Stimulated activated CD4-positive, alpha-beta T cell treated with anti-CD3 and anti-CD28 coated beads, Interleukin-15, amount 100 ng/mL, for 48 hours (primary cell): ENCODE results near the gene CBLL1.
A peak's percentile ranks its signal among the peaks of the same experiment; 100 is the strongest.

Experiments
- DNase-seq, 2 donors: peaks; one replicate each; pipeline ENCODE4 v3.0.0-alpha.2; 2020; ENCODE audit warnings: low read depth in 2 of 2

CBLL1 gene

GRCh38 chr7:107743567-107744344 is at the start of gene CBLL1:
Gene CBLL1 (plus strand): TSS chr7:107744142. CDS start chr7:107744164, 22 bp downstream.
- DNase-seq = peak; percentile 94 to 95

- no peak for DNase-seq
Measured at GRCh38 chr7:107694386-107694785, 49.6 kb upstream of the CBLL1 start.

DNA sequence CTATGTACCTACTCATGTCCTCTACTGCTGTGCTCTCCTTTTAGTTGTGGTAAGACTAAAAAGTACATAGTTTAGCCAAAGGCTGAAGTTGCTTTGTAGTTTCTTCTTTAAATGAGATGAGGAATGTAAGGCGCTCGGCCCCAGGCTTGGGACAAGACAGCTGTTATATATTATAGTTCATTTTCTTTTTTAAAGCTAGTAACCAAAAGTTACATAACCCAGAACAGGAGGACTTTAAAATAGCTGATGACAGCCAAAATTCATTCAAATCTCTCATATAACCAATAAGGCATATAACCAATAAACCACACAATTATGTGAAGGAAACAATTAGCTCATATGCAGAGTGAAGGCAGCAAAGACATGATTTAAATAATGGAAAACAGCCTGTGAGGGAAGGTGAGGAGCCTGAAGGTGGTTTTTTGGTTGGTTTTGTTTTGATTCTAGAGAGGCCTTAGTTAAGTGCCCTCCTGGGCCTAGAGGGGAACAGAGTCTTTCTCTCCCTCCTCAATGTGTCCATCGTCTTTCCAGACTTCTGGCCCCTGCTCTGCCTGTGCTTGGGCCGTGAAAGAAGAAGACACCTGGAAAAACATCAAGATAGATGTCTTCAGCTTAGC is 47.5 kb upstream of the CBLL1 start:
- no peak for DNase-seq

DNA sequence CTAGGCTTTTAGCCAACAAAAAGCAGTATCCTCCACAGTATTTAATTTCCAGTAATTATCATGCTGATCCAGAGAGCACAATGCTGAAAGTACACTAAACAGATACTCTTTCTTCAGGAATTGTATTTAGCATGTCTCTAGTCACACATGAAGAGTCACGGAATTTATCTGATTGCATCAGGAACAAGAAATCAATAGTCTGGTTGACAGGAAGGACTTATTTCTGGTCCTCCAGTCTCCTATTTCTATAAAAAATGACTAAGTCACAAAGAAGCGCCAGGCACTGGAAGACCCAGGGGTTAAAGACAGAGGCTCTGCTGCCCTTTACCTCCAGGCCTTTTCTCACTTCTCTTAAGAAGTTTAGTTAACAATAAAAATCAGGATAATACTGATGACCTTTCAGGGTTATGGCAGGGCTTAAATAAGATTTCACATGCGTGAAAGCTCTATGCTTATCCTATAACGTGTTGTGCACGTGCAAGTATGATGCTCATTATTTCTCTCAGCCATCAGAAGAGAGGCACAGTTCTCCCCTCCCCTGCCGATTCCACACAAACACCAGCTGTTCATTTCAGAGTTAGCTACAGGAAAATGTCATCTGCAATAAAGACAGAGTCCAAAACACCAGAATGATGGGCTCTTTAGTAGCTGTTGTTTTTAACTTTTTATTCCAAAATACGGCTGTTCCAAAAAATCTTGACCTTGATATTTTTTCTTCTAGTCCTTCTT is 46.5 kb upstream of the CBLL1 start:
- DNase-seq = no peak

GRCh38 chr7:107700570-107700969 is 43.4 kb upstream of the CBLL1 start:
- no peak for DNase-seq

GRCh38 chr7:107701191-107701590 is 42.8 kb upstream of the CBLL1 start:
- no peak for DNase-seq

DNA sequence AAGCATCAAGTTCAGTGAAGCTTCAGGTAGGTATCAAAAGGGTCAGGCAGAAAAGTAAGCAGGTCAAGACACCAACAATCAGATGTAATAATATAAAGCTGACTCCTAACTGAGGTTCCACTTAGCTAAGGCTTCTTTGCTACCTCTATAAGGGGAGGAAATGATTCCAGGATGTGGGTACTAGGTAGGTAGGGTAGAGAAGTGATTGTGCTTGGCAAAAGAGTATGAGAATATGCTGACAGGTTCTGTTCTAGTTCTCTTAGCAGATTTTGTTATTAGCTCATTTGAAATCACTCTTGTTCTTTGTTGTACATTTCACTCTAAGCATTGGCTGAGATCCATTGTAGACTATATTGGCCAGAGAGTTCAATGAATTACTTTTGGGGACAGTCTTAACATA is 40.7 kb upstream of the CBLL1 start:
- DNase-seq = no peak

DNA sequence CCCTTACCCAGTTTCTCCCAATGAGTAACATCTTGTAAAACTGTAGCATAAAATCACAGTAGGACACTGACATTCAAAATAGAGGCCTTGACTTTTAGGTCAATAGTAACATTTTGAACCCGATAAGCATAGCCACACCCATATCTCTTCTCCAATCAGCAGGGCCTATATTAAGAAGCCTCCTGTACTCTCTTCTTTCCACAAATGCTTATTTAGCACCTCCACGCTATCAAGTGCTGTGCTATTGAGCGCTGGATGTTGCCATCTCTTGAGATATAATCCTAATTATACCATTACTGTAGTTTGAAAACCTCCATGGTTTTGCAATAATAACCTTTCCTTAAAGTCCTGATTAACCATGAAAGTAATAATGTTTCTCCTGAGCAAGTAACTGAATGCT is 40.1 kb upstream of the CBLL1 start:
- DNase-seq = no peak

DNA sequence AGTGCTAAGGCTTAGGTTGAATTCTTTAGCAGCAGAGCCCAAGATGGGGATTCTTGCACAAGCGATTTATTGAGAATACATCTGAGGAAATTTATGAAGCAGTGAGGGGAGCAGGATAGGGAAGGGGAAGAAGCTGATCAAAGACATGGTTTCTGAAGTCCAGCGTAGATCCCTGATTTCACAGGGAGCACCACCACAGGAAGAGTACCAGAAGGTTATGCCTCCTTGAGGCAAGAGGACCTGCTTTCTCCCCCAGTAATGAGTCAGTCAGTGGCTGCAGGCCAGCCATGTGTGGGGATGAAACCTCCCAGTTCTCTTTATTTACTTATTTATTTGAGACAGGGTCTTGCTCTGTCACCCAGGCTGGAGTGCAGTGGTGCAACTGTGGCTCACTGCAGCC is 35.0 kb upstream of the CBLL1 start:
- DNase-seq = no peak

DNA sequence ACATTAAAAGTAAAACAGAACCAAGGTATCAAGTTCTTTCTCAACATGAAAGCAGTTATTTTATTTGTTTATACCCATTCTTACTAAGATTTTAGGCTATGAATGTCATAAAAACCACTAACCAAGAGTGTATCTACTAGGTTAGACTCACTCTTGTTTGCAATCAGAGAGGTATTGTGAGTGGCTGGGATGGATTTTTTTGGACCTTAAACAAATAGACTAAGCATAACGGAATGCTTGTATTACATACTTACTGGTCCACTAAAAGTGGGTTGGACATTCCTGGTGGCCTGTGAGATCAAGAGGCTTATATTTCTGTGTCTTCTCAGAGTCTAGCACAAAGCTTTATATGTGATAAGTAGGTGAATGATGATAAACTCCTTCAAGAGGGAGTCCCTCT is 32.6 kb upstream of the CBLL1 start:
- DNase-seq = no peak

- no peak for DNase-seq
Measured at GRCh38 chr7:107712025-107712424, 31.9 kb upstream of the CBLL1 start.

- DNase-seq = no peak
Measured at GRCh38 chr7:107712896-107713295, 31.0 kb upstream of the CBLL1 start.

GRCh38 chr7:107715531-107715930 is 28.4 kb upstream of the CBLL1 start:
- no peak for DNase-seq

- DNase-seq = no peak
Measured at GRCh38 chr7:107718456-107719193, 25.3 kb upstream of the CBLL1 start.

GRCh38 chr7:107721286-107721685 is 22.7 kb upstream of the CBLL1 start:
- DNase-seq = no peak

DNA sequence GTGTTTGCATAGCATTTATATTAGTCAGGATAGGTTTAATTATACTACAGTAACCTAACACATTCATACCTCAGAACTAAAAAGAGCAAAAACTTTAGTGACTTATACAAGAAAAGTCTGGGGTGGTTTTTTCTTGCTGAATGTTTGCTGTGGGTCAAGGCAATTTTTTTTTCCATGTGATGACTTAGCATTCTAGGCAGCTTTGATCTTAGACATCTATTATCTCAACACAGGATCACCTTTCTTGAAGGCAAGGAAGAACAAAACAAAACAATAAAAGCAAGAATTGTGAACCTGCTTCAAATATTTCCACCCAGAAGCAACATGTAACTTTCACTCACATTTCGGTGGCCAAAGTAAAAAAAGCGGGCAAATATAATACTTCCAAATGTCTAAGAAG is 20.7 kb upstream of the CBLL1 start:
- DNase-seq = no peak

DNA sequence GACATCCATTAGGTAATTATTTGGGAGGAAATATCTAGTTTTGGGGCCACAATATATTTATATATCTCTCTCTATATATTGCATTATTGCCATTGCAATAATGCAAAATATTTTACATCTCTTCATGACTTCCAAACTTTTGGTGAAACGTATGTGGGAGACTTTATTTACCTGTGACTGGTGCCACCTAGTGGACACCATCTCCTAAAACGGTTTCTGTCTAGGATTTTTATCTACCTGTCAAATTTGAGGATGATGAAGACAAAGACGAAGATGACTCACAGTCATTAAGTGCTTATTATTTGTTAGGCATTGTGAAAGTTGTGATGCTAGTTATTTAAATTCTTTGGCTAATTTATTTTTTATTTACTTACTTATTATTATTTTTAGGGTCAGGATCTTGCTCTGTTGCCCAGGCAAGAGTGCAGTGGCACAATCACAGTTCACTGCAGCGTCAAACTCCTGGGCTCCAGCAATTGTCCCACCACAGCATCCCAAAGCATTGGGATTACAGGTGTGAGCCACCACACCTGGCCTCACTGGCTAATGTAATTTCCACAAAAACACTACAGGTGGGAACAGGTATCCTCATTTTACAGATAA is 18.7 kb upstream of the CBLL1 start:
- peak; percentile 3 to 28 for DNase-seq

GRCh38 chr7:107726356-107727130 is 17.4 kb upstream of the CBLL1 start:
- DNase-seq = no peak

GRCh38 chr7:107728276-107728675 is 15.7 kb upstream of the CBLL1 start:
- DNase-seq = no peak

DNA sequence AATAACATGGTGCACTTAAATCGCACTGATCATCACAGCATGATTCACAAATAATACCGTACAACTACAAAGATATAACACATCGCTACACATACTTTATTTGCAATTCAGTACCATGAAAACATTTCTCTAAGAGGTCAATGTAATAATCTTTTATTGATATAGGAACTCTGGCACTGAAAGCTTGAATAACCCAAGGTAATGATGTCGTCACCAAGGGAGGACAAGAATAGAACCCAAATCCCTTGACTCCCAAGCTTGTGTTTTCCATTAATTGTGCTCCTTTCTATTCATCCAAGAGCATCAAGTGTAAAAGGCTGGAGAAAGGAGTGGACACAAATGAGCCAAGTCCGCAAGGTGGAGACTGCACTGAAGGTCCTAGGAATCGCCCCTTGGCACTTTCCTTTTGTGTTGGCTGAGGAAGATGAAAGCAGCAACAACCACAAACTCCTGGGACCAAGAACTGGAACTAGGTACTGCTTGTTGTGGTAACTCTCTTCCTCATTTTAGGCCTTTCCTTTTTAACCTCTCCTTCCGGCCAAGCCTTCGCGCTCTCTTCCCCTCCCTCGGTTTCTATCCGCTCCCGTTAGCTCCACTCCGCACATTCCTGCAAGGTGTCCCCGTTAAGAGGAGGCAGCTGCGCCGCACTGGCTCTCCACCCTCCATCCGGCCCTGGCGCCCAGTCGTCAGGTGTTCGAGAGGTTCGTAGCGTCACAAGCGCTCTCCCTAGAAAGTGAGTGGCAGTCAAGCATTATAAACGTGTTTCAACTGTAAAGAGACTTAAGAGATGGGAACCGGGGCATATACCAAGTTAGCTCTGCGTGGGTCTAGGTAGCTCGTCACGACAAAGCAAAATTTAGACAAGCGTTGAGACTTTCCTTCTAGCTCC is 1.0 kb upstream of the CBLL1 start:
- DNase-seq = peak in 1 of 2 donors; percentile 46
